ENCODE measurements around the gene PPP1R27. TPM values are rescaled to one million over a fixed set of nuclear protein-coding genes. Genes with fewer than 3 reads are reported as not detected.

The PPP1R27 gene
- total RNA-seq, 1 experiment from 2014 or later, result not detected

GRCh38 chr17:81858967-81859905 is 24.4 kb upstream of the PPP1R27 start:
- H3K9me3 Mint-ChIP-seq (ENCODE audit: unreplicated experiment), result no peaks in the 10 kb centered on the region
- DNase-seq (ENCODE audit: unreplicated experiment), result no peak
- H3K4me1 Mint-ChIP-seq (ENCODE audit: insufficient read depth, unreplicated experiment), result peaks cover 37% of the 10 kb centered on the region
- H3K27ac Mint-ChIP-seq (ENCODE audit: low read depth, unreplicated experiment), result peak overlapping the region; percentile 79
- intact Hi-C loops (cut with micrococcal nuclease), result no loop called here
- ChIA-PET POLR2A (interaction anchor here (0.6 to 1.7 kb wide), 14 partner anchors 11 to 634 kb away, joined by 3 to 19 read pairs (median 6); partner anchors contain the start of genes ARHGDIA, CENPX, DCXR and HGS), CTCF (interaction anchor here (0.6 kb wide), 1 partner anchor 258 kb away, joined by 3 read pairs; no protein-coding TSS in a partner anchor)
- BruUV-seq (replicated peaks), result TSS peak; percentile 56
- no peak for TF ChIP-seq CTCF (IDR thresholded peaks at IDR 0.05; ENCODE audit: unreplicated experiment)
- peak overlapping the region; percentile 89 for H3K4me3 Mint-ChIP-seq (ENCODE audit: unreplicated experiment)
- no peaks in the 10 kb centered on the region for H3K27me3 Mint-ChIP-seq (ENCODE audit: insufficient read depth, unreplicated experiment)
- H3K36me3 Mint-ChIP-seq (ENCODE audit: insufficient read depth, unreplicated experiment), result peaks cover 85% of the 10 kb centered on the region

- Mint-ChIP-seq H3K27me3 (ENCODE audit: insufficient read depth, unreplicated experiment) (no peaks in the 10 kb centered on the region), H3K4me1 (ENCODE audit: insufficient read depth, unreplicated experiment) (peaks cover 32% of the 10 kb centered on the region), H3K36me3 (ENCODE audit: insufficient read depth, unreplicated experiment) (peaks cover 84% of the 10 kb centered on the region), H3K4me3 (ENCODE audit: unreplicated experiment) (peak overlapping the region; percentile 89), H3K27ac (ENCODE audit: low read depth, unreplicated experiment) (peak overlapping the region; percentile 27), H3K9me3 (ENCODE audit: unreplicated experiment) (no peaks in the 10 kb centered on the region)
- ChIA-PET POLR2A (interaction anchor here (0.6 to 1.7 kb wide), 6 partner anchors 12 to 155 kb away, joined by 3 to 19 read pairs (median 6); partner anchors contain the start of genes ARHGDIA, MAFG and MRPL12), CTCF (interaction anchor here (0.5 to 0.9 kb wide), 2 partner anchors 123 to 129 kb away, joined by 3 to 4 read pairs; no protein-coding TSS in a partner anchor)
- TF ChIP-seq CTCF (IDR thresholded peaks at IDR 0.05; ENCODE audit: unreplicated experiment), result no peak
- DNase-seq (ENCODE audit: unreplicated experiment), result no peak
- no TSS peak for BruUV-seq (replicated peaks)
- intact Hi-C loops (cut with micrococcal nuclease), result no loop called here
These were observed 23.5 kb upstream of the PPP1R27 start for GRCh38 chr17:81858170-81858966.

- POLR2A ChIA-PET, result interaction anchor here (0.7 to 2.4 kb wide), 8 partner anchors 11 to 631 kb away, joined by 3 to 9 read pairs (median 4); partner anchors contain the start of genes MCRIP1 and SLC25A10
- Mint-ChIP-seq H3K27me3 (ENCODE audit: insufficient read depth, unreplicated experiment) (no peaks in the 10 kb centered on the region), H3K36me3 (ENCODE audit: insufficient read depth, unreplicated experiment) (peaks cover 97% of the 10 kb centered on the region), H3K4me1 (ENCODE audit: insufficient read depth, unreplicated experiment) (peaks cover 23% of the 10 kb centered on the region), H3K9me3 (ENCODE audit: unreplicated experiment) (no peaks in the 10 kb centered on the region), H3K4me3 (ENCODE audit: unreplicated experiment) (no peak overlapping the region), H3K27ac (ENCODE audit: low read depth, unreplicated experiment) (peak overlapping the region; percentile 70)
- peak; percentile 30 for DNase-seq (ENCODE audit: unreplicated experiment)
- CTCF ChIA-PET, result interaction anchor here (0.8 to 1.3 kb wide), 3 partner anchors 12 to 120 kb away, joined by 3 to 5 read pairs (median 3); no protein-coding TSS in a partner anchor
- intact Hi-C loops (cut with micrococcal nuclease), result no loop called here
- peak; percentile 11 for TF ChIP-seq CTCF (IDR thresholded peaks at IDR 0.05; ENCODE audit: unreplicated experiment)
- no TSS peak for BruUV-seq (replicated peaks)
These were observed 20.3 kb upstream of the PPP1R27 start for GRCh38 chr17:81854974-81855774.
